Right lung (tissue), 5 donors: ENCODE results near the gene WWOX. TPM values are rescaled to one million over a fixed set of nuclear protein-coding genes. Genes with fewer than 3 reads are reported as not detected.
"Not testable (repeated sequence)": the region's sequence is repeated elsewhere in the genome, so short reads cannot be mapped to it uniquely, and the experiment has no call there.

Experiments used
- DNase-seq, 2 donors: peaks; one replicate each; pipeline ENCODE4 v3.0.0-alpha.2; 2013
- polyA plus RNA-seq, 5 donors: library from polyadenylated mRNA; unstranded; fragments of 120-200 nt; gene quantifications; one replicate each; pipeline versions ENCODE4 v1.2.1 to v1.2.3, GENCODE V29; 2013; ENCODE audit warnings: inconsistent platforms in 1 of 5, low replicate concordance in 1 of 5; ENCODE audit not compliant: insufficient read length in 5 of 5, insufficient read depth in 1 of 5

The WWOX gene
- polyA plus RNA-seq, 5 donors, result 29.3 to 41.5 (median 32.3) TPM

DNA sequence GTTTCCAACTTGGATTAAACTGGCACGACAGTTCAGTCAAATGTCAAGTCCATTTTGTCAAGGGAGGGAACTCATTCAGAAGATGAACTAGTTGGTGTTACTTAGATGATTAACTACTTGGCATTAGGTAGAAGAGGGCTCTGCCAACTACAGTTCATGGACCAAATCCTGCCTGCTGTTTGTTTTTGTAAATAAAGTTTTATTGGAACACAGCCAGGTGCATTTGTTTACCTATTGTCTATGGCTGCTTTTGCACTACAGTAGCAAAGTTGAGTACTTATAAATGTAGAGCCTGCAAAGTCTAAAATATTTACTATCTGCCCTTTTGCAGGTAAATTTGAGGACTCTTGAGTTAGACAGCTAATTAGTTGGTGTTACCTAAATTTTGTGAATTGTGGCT, 1091.1 kb downstream of the WWOX start:
- no peak for DNase-seq

DNA sequence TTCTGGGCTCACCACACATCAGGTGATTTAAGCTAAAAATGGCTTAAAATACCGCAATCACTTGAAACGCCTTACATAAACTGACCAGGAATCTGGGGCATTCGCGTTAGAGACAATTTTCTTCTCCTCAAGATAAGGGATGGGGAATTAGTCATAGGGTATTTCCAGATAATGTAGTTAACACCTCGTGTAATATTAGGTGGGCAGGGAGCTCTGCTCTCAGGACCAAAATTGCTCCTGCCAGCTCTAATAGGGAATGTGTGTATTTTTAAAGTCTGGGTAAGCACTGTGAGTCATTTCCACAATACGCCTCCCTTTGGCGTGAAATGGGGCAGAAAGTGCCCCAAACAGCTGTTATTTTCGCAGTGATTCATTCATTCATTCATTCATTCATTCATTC, 1092.5 kb downstream of the WWOX start:
- no peak for DNase-seq

DNA sequence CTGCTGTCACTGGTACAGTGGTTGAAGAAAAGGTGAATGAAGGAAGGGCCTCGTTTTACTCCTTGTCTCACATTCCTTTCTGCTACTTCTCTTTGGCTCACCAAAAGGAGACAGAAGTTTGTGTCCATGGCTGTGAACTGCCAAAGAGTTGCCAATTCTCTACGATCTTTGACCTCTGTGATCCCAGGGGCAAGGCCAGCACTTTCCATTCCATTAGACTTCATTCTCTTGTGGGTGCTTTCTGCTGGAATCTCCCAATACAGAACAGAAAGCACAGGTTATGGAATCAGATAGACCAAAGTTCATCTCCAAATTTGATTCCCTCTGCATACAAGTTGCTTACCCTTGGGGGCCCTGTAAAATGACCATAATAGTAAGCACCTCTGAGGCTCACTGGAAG, 1093.5 kb downstream of the WWOX start:
- DNase-seq, result no peak

DNA sequence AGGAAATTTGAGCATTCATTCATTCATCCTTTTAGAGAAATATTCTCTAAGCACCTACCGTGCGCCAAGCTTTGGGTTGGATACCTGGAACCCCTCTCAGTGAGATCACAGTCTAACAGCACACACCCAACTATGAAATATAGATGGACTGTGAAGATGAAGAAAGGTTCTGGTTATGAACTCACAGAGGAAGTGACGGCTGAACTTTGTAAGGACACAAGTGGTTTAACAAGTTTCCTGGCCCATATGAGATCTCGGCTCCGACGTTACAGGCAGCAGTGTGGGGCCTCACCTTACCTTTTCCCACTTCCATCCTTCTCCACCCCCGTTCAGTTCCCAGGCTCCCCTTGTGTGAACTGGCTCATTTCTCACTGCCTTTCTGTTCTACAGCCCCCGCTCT, 1094.8 kb downstream of the WWOX start:
- no peak for DNase-seq

DNA sequence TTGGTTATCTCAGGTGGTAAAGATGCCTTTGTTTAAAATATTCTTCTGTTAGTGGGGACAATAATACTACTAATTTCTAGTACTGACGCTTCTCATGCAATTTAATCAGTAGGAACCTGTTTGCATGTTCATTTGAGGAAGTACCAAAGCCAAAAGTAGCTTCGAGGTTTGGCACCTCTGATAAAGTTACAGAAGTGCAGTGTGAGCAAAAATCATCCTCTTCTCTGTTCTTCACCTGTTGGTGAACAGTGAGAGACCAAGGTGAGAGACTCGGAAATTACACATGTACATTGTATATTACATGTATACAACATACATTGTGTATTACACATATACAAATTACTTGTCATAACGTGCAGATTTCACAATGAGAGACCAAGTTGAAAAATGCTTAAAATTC, 1096.5 kb downstream of the WWOX start:
- no peak for DNase-seq

GRCh38 chr16:79201436-79201835, 1102.0 kb downstream of the WWOX start:
- no peak for DNase-seq

DNA sequence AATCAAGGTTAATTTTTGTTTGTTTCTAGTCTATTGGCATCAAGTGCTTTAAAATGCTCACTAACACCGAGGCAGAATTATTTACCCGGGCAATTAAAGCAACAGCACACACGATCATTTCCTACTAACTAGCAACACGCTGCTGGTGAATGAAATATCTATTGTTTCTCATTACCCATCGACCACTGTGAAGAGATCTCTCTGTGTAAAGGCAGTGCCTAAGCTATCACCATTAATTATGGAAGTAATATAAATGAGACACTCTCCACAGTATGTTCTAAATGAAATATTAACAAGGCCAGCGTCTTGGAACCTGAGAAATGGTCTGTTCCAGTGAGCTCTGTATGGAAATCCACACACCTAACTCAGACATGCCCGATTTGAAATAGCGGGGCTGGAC, 1103.5 kb downstream of the WWOX start:
- no peak for DNase-seq

DNA sequence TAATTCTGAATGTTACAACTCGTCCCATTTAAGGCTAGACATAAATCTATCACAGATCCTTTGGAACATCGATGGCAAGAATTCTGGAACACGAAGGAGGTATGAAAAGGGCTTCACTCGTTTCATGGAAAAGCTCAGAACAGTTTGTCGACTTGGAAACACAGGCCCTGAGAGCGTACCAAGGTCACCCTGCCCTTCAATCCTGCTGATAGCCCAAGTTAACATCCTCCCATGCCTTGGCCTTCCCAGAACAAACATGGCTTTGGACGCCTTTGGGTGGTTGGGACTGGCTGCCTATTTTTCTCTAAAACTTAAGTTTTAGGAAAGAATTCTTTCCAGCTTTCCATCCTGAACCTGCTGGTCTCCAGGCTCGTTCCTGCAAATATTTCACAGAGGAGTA, 1105.0 kb downstream of the WWOX start:
- DNase-seq, result no peak

GRCh38 chr16:79206889-79207288, 1107.4 kb downstream of the WWOX start:
- DNase-seq, result no peak

DNA sequence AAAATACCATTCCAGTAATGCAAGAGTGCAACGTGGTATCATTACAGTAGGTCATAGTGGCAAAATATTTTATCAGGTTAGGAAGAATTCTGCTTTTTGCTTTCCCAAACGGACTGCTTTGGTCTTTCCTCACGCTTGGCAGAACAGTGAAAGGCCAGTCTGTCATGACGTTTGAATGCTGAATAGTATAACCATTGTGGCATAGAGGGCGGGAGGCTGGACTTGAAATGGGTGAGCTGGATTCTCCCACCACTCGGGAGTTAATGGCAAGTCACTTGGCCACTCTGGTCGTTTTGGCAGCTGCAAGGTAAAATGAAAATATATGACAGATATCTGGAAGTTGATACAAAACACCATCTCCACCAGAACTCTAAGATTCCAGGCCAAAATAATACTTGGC, 1109.9 kb downstream of the WWOX start:
- DNase-seq, result no peak

DNA sequence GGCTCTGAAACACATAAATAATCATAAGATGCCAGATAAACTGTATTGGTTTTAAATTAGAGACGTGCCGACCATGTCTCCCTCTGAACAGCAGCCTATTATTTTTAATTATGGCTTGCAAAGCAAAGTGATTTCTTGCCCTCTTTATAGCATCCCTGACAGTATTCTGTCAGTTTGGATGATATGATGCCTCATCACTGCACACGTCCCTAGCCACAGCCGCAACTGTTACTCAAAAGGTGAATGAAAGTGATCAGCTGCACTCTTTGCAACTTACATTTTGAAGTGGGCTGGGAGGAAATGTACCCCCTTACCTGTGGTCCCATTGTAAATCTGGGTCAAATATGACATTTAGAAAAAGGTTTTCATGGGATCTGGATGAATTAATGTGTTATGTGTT, 1111.2 kb downstream of the WWOX start:
- no peak for DNase-seq

GRCh38 chr16:79211586-79211985, 1112.1 kb downstream of the WWOX start:
- no peak for DNase-seq

DNA sequence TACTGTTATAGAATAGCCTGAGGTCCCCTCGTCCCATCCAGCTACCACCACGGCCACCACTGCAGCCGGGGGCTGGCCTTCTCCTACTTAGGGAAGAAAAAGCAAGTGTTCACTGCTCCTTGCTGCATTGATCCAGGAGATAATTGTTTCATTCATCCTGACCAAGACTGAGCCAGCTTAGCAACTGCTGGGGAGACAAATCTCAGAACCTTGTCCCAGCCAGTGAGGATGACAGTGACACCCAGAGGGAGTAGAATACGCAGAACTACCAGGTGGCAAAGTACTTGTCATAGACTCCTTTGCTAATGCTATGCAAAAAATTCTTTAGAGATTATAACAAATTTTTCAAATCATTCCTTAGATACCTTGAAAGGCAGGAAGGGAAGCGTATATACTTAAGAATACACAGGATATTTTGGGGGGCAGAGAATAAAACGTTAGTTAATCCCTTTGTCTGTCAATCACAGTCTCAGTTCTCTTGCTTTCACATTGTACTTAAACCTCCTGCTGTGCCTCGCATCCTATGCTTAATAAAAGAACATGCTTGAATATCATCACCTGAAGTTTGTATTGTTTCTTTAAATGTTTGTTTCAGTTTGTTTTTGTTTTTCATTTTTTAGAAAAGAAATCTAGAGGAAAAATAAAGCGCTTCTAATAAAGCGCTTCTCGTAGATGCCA, 1112.8 kb downstream of the WWOX start:
- DNase-seq, result no peak

DNA sequence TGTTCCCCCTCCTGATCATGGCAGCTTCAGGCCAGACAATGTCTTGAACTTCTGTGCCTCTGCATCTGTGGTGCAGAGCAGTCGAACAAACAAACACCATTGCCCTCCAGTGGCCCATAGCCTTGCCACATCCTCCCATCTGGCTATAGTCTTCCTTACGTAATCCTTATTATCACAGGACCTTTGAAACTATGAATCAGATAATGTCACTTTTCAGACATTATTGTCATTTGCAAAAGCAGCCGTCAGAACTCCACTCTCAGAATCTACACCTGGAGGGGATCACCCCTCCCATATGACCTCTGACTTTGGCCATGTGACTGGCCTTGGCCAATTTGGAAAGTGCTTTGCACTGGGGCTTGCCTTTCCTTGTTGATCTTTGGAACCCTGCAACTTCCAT, 1113.8 kb downstream of the WWOX start:
- DNase-seq, result no peak

- DNase-seq, result no peak
Measured at GRCh38 chr16:79215289-79215688, 1115.8 kb downstream of the WWOX start.

GRCh38 chr16:79217375-79218011, 1118.0 kb downstream of the WWOX start:
- no peak for DNase-seq

DNA sequence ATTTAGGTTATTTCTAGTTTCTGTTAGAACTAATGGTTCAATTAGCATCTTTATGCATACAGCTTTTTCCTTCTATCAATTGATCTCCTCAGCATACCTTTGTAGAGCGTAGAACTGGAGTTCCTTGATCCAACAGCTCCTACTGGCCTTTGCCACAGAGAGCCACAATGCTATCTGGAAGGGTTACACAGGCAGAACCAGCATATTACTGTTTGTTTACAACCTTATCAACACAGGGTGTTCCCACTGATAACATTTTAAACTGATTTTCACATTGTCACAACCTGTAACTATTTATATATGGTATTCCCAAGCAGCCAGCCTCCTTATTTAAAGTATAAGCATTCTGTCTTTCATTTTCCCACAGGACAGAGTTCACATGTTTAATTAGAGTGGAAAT, 1118.9 kb downstream of the WWOX start:
- DNase-seq, result no peak

GRCh38 chr16:79225994-79226393, 1126.5 kb downstream of the WWOX start:
- DNase-seq, result not testable (repeated sequence)

DNA sequence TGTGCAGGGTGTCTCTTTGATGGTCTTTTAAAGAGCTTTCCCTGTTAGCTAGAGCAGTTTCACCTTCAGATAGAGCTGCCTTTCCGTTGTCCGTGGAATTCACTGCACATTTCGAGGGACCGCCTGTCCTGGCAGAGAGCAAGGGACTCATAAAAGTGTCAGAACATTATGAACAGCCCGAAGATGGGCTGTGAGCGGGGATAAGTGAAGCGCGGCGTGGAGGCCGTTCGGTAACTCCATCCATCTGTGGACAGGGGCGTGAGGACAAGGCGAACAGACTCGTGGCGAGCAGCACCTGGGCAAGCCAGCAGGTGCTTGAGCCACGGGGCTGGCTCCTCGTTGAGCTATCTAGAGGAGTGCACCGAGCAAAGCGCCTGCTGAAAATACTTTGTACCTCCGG, 1129.9 kb downstream of the WWOX start:
- DNase-seq, result no peak

DNA sequence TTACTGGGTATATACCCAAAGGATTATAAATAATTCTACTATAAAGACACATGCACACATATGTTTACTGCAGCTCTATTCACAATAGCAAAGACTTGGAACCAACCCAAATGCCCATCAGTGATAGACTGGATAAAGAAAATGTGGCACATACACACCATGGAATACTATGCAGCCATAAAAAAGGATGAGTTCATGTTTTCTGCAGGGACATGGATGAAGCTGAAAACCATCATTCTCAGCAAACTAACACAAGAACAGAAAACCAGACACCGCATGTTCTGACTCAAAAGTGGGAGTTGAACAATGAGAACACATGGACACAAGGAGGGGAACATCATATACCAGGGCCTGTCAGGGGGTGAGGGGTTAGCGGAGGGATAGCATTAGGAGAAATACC, 1146.2 kb downstream of the WWOX start:
- DNase-seq, result not testable (repeated sequence)

DNA sequence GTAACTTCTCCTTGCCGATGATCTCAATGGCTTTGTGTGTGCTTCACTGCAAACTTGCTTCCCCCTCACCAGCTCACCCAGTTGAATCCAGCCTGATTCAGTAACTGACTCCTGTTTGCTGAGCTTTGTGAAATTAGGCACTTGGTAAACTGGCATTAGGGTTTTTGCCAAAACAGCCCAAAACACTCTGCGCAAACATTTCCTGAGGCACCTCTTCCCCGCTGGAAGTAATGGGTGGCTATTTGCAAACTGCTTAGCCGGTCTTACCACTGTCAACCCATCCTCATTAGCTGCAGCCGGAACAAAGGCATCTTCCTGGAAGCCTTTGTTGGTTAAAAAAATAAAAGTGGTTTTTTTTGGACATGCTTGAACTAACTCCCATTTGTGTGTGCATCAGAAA, 1147.9 kb downstream of the WWOX start:
- no peak for DNase-seq

DNA sequence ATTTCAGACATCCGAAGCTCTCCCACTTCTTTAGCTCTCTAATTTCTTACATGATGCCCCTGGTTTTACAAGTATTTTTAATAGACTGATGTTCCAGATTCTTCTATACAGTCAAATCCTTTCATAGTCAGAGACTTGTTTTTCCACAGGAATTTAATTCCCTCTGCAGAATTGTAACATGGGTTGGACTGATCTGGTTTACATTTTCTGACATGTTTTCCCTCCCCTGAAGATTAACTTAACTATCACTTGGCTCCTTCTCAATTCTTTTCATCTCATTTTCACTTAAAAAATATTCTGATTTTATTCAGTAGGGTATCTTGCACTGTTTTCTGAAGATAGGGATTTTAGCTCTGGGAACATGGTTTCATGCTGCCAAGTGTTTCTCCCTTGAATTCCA, 1148.9 kb downstream of the WWOX start:
- DNase-seq, result no peak

DNA sequence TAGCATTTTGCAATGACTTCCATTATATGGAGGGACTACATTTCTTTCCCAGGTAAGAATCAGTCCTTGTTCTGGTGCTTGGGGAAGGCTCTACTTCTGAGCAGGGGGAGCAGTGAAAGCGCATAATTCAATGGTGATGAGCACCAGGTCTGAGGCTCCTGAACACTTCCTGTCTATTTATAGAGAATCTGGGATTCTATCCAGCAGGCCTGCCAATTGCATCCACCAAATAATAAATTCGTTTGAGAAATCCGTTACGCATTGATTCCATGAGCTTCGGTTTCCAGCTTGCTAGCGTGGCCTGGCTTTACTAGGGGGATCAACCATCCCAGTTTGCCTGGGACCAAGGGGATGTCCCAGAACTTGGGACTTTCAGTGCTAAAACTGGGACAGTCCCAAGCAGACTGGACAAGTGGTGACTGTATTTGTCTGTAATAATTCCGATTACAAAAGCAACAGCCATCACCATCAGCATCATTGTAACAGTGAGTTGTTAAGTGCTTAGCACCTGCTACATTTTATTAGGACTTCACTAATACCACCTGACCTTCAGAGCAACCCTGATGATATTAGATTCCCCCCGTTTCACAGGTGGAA, 1151.1 kb downstream of the WWOX start:
- no peak for DNase-seq
